ENCODE data around the gene VDR.
A peak's percentile ranks its signal among the peaks of the same experiment; 100 is the strongest.

The VDR gene

GRCh38 chr12:47921907-47922306 lies 17.1 kb upstream of the VDR start:
- Histone ChIP-seq H3K4me1 (ENCODE audit: control insufficient read depth, insufficient read depth, low read length) (no peaks in the 10 kb centered on the region), H3K27ac (ENCODE audit: low read depth, low read length) (no peak overlapping the region), H3K4me3 (ENCODE audit: low read depth, low read length) (no peak overlapping the region), H3K9ac (ENCODE audit: low read depth, low read length) (no peak overlapping the region), H3K9me3 (ENCODE audit: control insufficient read depth, insufficient read depth, low read length) (no peaks in the 10 kb centered on the region), H3K36me3 (ENCODE audit: control insufficient read depth, insufficient read depth, low read length) (no peaks in the 10 kb centered on the region), H3K27me3 (ENCODE audit: control insufficient read depth, insufficient read depth, low read length) (peaks cover 24% of the 10 kb centered on the region)

GRCh38 chr12:47920913-47921312 lies 16.1 kb upstream of the VDR start:
- H3K4me1 ChIP-seq (ENCODE audit: control insufficient read depth, insufficient read depth, low read length): no peaks in the 10 kb centered on the region
- no peak overlapping the region for H3K27ac ChIP-seq (ENCODE audit: low read depth, low read length)
- no peaks in the 10 kb centered on the region for H3K36me3 ChIP-seq (ENCODE audit: control insufficient read depth, insufficient read depth, low read length)
- H3K9me3 ChIP-seq (ENCODE audit: control insufficient read depth, insufficient read depth, low read length): no peaks in the 10 kb centered on the region
- no peak overlapping the region for H3K9ac ChIP-seq (ENCODE audit: low read depth, low read length)
- peaks cover 15% of the 10 kb centered on the region for H3K27me3 ChIP-seq (ENCODE audit: control insufficient read depth, insufficient read depth, low read length)
- no peak overlapping the region for H3K4me3 ChIP-seq (ENCODE audit: low read depth, low read length)

- Histone ChIP-seq H3K27me3 (ENCODE audit: control insufficient read depth, insufficient read depth, low read length) (peaks cover 4% of the 10 kb centered on the region), H3K4me3 (ENCODE audit: low read depth, low read length) (no peak overlapping the region), H3K36me3 (ENCODE audit: control insufficient read depth, insufficient read depth, low read length) (no peaks in the 10 kb centered on the region), H3K27ac (ENCODE audit: low read depth, low read length) (no peak overlapping the region), H3K9ac (ENCODE audit: low read depth, low read length) (no peak overlapping the region), H3K4me1 (ENCODE audit: control insufficient read depth, insufficient read depth, low read length) (no peaks in the 10 kb centered on the region), H3K9me3 (ENCODE audit: control insufficient read depth, insufficient read depth, low read length) (no peaks in the 10 kb centered on the region)
These were observed 8.3 kb upstream of the VDR start for GRCh38 chr12:47913081-47913480.

GRCh38 chr12:47912556-47912955 lies 7.8 kb upstream of the VDR start:
- peaks cover 5% of the 10 kb centered on the region for H3K27me3 ChIP-seq (ENCODE audit: control insufficient read depth, insufficient read depth, low read length)
- no peaks in the 10 kb centered on the region for H3K9me3 ChIP-seq (ENCODE audit: control insufficient read depth, insufficient read depth, low read length)
- H3K4me3 ChIP-seq (ENCODE audit: low read depth, low read length): no peak overlapping the region
- H3K9ac ChIP-seq (ENCODE audit: low read depth, low read length): no peak overlapping the region
- no peak overlapping the region for H3K27ac ChIP-seq (ENCODE audit: low read depth, low read length)
- H3K36me3 ChIP-seq (ENCODE audit: control insufficient read depth, insufficient read depth, low read length): no peaks in the 10 kb centered on the region
- H3K4me1 ChIP-seq (ENCODE audit: control insufficient read depth, insufficient read depth, low read length): no peaks in the 10 kb centered on the region

GRCh38 chr12:47910981-47911380 lies 6.2 kb upstream of the VDR start:
- no peaks in the 10 kb centered on the region for H3K4me1 ChIP-seq (ENCODE audit: control insufficient read depth, insufficient read depth, low read length)
- H3K9me3 ChIP-seq (ENCODE audit: control insufficient read depth, insufficient read depth, low read length): no peaks in the 10 kb centered on the region
- no peak overlapping the region for H3K9ac ChIP-seq (ENCODE audit: low read depth, low read length)
- H3K27ac ChIP-seq (ENCODE audit: low read depth, low read length): no peak overlapping the region
- H3K4me3 ChIP-seq (ENCODE audit: low read depth, low read length): no peak overlapping the region
- no peaks in the 10 kb centered on the region for H3K36me3 ChIP-seq (ENCODE audit: control insufficient read depth, insufficient read depth, low read length)
- peaks cover 21% of the 10 kb centered on the region for H3K27me3 ChIP-seq (ENCODE audit: control insufficient read depth, insufficient read depth, low read length)

- Histone ChIP-seq H3K9ac (ENCODE audit: low read depth, low read length) (no peak overlapping the region), H3K4me3 (ENCODE audit: low read depth, low read length) (no peak overlapping the region), H3K27me3 (ENCODE audit: control insufficient read depth, insufficient read depth, low read length) (peaks cover 26% of the 10 kb centered on the region), H3K36me3 (ENCODE audit: control insufficient read depth, insufficient read depth, low read length) (no peaks in the 10 kb centered on the region), H3K27ac (ENCODE audit: low read depth, low read length) (no peak overlapping the region), H3K4me1 (ENCODE audit: control insufficient read depth, insufficient read depth, low read length) (no peaks in the 10 kb centered on the region), H3K9me3 (ENCODE audit: control insufficient read depth, insufficient read depth, low read length) (no peaks in the 10 kb centered on the region)
These were observed 5.7 kb upstream of the VDR start for GRCh38 chr12:47910486-47910885.

- Histone ChIP-seq H3K27me3 (ENCODE audit: control insufficient read depth, insufficient read depth, low read length) (peaks cover 31% of the 10 kb centered on the region), H3K4me1 (ENCODE audit: control insufficient read depth, insufficient read depth, low read length) (no peaks in the 10 kb centered on the region), H3K9me3 (ENCODE audit: control insufficient read depth, insufficient read depth, low read length) (no peaks in the 10 kb centered on the region), H3K27ac (ENCODE audit: low read depth, low read length) (no peak overlapping the region), H3K9ac (ENCODE audit: low read depth, low read length) (no peak overlapping the region), H3K4me3 (ENCODE audit: low read depth, low read length) (no peak overlapping the region), H3K36me3 (ENCODE audit: control insufficient read depth, insufficient read depth, low read length) (no peaks in the 10 kb centered on the region)
These were observed 5.2 kb upstream of the VDR start for GRCh38 chr12:47909839-47910465.

- H3K36me3 ChIP-seq (ENCODE audit: control insufficient read depth, insufficient read depth, low read length): no peaks in the 10 kb centered on the region
- H3K4me1 ChIP-seq (ENCODE audit: control insufficient read depth, insufficient read depth, low read length): peaks cover 4% of the 10 kb centered on the region
- no peak overlapping the region for H3K9ac ChIP-seq (ENCODE audit: low read depth, low read length)
- no peak overlapping the region for H3K27ac ChIP-seq (ENCODE audit: low read depth, low read length)
- H3K4me3 ChIP-seq (ENCODE audit: low read depth, low read length): no peak overlapping the region
- peaks cover 42% of the 10 kb centered on the region for H3K27me3 ChIP-seq (ENCODE audit: control insufficient read depth, insufficient read depth, low read length)
- no peaks in the 10 kb centered on the region for H3K9me3 ChIP-seq (ENCODE audit: control insufficient read depth, insufficient read depth, low read length)
These were observed 3.9 kb upstream of the VDR start for GRCh38 chr12:47908738-47909137.

- Histone ChIP-seq H3K9me3 (ENCODE audit: control insufficient read depth, insufficient read depth, low read length) (no peaks in the 10 kb centered on the region), H3K27me3 (ENCODE audit: control insufficient read depth, insufficient read depth, low read length) (peaks cover 50% of the 10 kb centered on the region), H3K27ac (ENCODE audit: low read depth, low read length) (no peak overlapping the region), H3K9ac (ENCODE audit: low read depth, low read length) (no peak overlapping the region), H3K4me1 (ENCODE audit: control insufficient read depth, insufficient read depth, low read length) (peaks cover 7% of the 10 kb centered on the region), H3K4me3 (ENCODE audit: low read depth, low read length) (no peak overlapping the region), H3K36me3 (ENCODE audit: control insufficient read depth, insufficient read depth, low read length) (no peaks in the 10 kb centered on the region)
These were observed 3.2 kb upstream of the VDR start for GRCh38 chr12:47907851-47908454.

- H3K36me3 ChIP-seq (ENCODE audit: control insufficient read depth, insufficient read depth, low read length): no peaks in the 10 kb centered on the region
- peaks cover 64% of the 10 kb centered on the region for H3K27me3 ChIP-seq (ENCODE audit: control insufficient read depth, insufficient read depth, low read length)
- H3K27ac ChIP-seq (ENCODE audit: low read depth, low read length): no peak overlapping the region
- peak overlapping the region; percentile 81 for H3K4me3 ChIP-seq (ENCODE audit: low read depth, low read length)
- H3K9ac ChIP-seq (ENCODE audit: low read depth, low read length): no peak overlapping the region
- peaks cover 7% of the 10 kb centered on the region for H3K4me1 ChIP-seq (ENCODE audit: control insufficient read depth, insufficient read depth, low read length)
- H3K9me3 ChIP-seq (ENCODE audit: control insufficient read depth, insufficient read depth, low read length): no peaks in the 10 kb centered on the region
These were observed 674 bp downstream of the VDR start for GRCh38 chr12:47903927-47904712.

GRCh38 chr12:47903151-47903611 lies 1.6 kb downstream of the VDR start:
- no peak overlapping the region for H3K27ac ChIP-seq (ENCODE audit: low read depth, low read length)
- H3K9ac ChIP-seq (ENCODE audit: low read depth, low read length): no peak overlapping the region
- H3K36me3 ChIP-seq (ENCODE audit: control insufficient read depth, insufficient read depth, low read length): no peaks in the 10 kb centered on the region
- H3K27me3 ChIP-seq (ENCODE audit: control insufficient read depth, insufficient read depth, low read length): peaks cover 67% of the 10 kb centered on the region
- H3K4me3 ChIP-seq (ENCODE audit: low read depth, low read length): no peak overlapping the region
- peaks cover 7% of the 10 kb centered on the region for H3K4me1 ChIP-seq (ENCODE audit: control insufficient read depth, insufficient read depth, low read length)
- H3K9me3 ChIP-seq (ENCODE audit: control insufficient read depth, insufficient read depth, low read length): no peaks in the 10 kb centered on the region

All from HUES48 (cell line).